ENCODE measurements around the gene AMMECR1. TPM values are rescaled to one million over a fixed set of nuclear protein-coding genes. Genes with fewer than 3 reads are reported as not detected.

Gene AMMECR1
- total and polyA plus RNA-seq, 2 of the 4 experiments (the other 2 are of a cell fraction), result 7.0 to 11.3 TPM

GRCh38 chrX:110359273-110359672 is 41.4 kb upstream of the AMMECR1 start:
- no peak overlapping the region for H2AK9ac ChIP-seq (replicated peaks; ENCODE audit: low read depth, low read length, poor library complexity)
- H3K9me1 ChIP-seq (ENCODE audit: insufficient read depth, low read length), result no peaks in the 10 kb centered on the region
- H3K9ac ChIP-seq (ENCODE audit: low read depth, low read length), result no peak overlapping the region
- no peak overlapping the region for H2BK15ac ChIP-seq (ENCODE audit: low read depth, low read length)
- in situ Hi-C loops (cut with MboI; ENCODE audit: low sequenced_read_pairs) (no loop called here), intact Hi-C loops (cut with micrococcal nuclease) (no loop called here), dilution Hi-C loops (cut with HindIII; ENCODE audit: low sequenced_read_pairs, unreplicated experiment) (no loop called here)
- H3K4ac ChIP-seq (ENCODE audit: low read depth, low read length), result no peak overlapping the region
- no peak overlapping the region for H4K5ac ChIP-seq (ENCODE audit: low read depth, low read length)
- ChIA-PET CTCF (interaction anchor here (1.5 kb wide), 1 partner anchor 9 kb away, joined by 3 read pairs; no protein-coding TSS in a partner anchor), POLR2A (ENCODE audit: unreplicated experiment) (no interaction called here)
- H3K79me1 ChIP-seq (ENCODE audit: low read depth in 1 of 2, low read length in 2 of 2), result no peaks in the 10 kb centered on the region
- DNase-seq, result no peak
- H3K36me3 ChIP-seq (ENCODE audit: control insufficient read depth, insufficient read depth, low read length), result no peaks in the 10 kb centered on the region
- H3K18ac ChIP-seq (ENCODE audit: low read depth, low read length), result no peak overlapping the region
- no peak overlapping the region for H3K4me3 ChIP-seq (ENCODE audit: insufficient read depth, low read depth, low read length)
- no peak overlapping the region for H2AK5ac ChIP-seq (ENCODE audit: low read depth, low read length)
- H3K4me2 ChIP-seq (ENCODE audit: low read depth, low read length), result no peak overlapping the region
- no peak overlapping the region for H3K27ac ChIP-seq (ENCODE audit: insufficient read depth, low read length)
- H2BK120ac ChIP-seq (ENCODE audit: low read depth, low read length), result no peak overlapping the region
- H4K91ac ChIP-seq (ENCODE audit: insufficient read depth, low read depth, low read length), result no peak overlapping the region
- BruUV-seq (replicated peaks), result no TSS peak
- no peak overlapping the region for H3K23ac ChIP-seq (ENCODE audit: low read depth, low read length)
- peaks cover 5% of the 10 kb centered on the region; the same call in 1 of the 2 replicates for H3K27me3 ChIP-seq (ENCODE audit: control insufficient read depth, insufficient read depth, low read length)
- H3K4me1 ChIP-seq (ENCODE audit: control insufficient read depth, insufficient read depth, low read length), result no peaks in the 10 kb centered on the region
- no peak for TF ChIP-seq SMC3 (IDR thresholded peaks at IDR 0.05; ENCODE audit: low read depth, low read length)
- no peak for TF ChIP-seq MXI1 (IDR thresholded peaks at IDR 0.05; ENCODE audit: borderline replicate concordance, low read depth, low read length)
- TF ChIP-seq CEBPB (IDR thresholded peaks at IDR 0.05; ENCODE audit: low read depth, low read length), result no peak
- no peak for TF ChIP-seq CTCF (conservative IDR thresholded peaks at IDR 0.05; ENCODE audit: low read depth, low read length)
- no peak for TF ChIP-seq ELK1 (IDR thresholded peaks at IDR 0.05; ENCODE audit: borderline replicate concordance, low read depth, low read length)
- H2AFZ ChIP-seq (replicated peaks; ENCODE audit: low read length, poor library complexity), result no peak overlapping the region
- WGBS, 2 experiments (ENCODE audit: extremely low coverage in 2 of 2, insufficient read length in 1 of 2), result no CpG with 5 or more reads among the region's 1 CpG
- no peak overlapping the region for H2BK5ac ChIP-seq (ENCODE audit: low read depth, low read length, poor library complexity, severe bottlenecking)
- no peak overlapping the region for H3K14ac ChIP-seq (replicated peaks; ENCODE audit: low read depth, low read length)
- H3K9me3 ChIP-seq (ENCODE audit: control insufficient read depth, insufficient read depth, low read length), result no peaks in the 10 kb centered on the region
- no peak for ATAC-seq (ENCODE audit: low read depth)
- no peak overlapping the region for H2BK20ac ChIP-seq (ENCODE audit: low read depth, low read length)
- H4K20me1 ChIP-seq (ENCODE audit: insufficient read depth, low read length), result no peaks in the 10 kb centered on the region
- no peak overlapping the region for H4K8ac ChIP-seq (ENCODE audit: low read depth in 2 of 2, low read length in 2 of 2)
- H3K56ac ChIP-seq (ENCODE audit: extremely low read depth, insufficient read depth, low read length), result no peak overlapping the region
